GM04503 (cell line): ENCODE results near the gene REXO1.
"Not testable (repeated sequence)": the region's sequence is repeated elsewhere in the genome, so short reads cannot be mapped to it uniquely, and the experiment has no call there.

ENCODE experiments used
- DNase-seq: peaks from one replicate; pipeline ENCODE4 v3.0.0-alpha.2; 2012; ENCODE audit warnings: low read depth

REXO1 gene

DNA sequence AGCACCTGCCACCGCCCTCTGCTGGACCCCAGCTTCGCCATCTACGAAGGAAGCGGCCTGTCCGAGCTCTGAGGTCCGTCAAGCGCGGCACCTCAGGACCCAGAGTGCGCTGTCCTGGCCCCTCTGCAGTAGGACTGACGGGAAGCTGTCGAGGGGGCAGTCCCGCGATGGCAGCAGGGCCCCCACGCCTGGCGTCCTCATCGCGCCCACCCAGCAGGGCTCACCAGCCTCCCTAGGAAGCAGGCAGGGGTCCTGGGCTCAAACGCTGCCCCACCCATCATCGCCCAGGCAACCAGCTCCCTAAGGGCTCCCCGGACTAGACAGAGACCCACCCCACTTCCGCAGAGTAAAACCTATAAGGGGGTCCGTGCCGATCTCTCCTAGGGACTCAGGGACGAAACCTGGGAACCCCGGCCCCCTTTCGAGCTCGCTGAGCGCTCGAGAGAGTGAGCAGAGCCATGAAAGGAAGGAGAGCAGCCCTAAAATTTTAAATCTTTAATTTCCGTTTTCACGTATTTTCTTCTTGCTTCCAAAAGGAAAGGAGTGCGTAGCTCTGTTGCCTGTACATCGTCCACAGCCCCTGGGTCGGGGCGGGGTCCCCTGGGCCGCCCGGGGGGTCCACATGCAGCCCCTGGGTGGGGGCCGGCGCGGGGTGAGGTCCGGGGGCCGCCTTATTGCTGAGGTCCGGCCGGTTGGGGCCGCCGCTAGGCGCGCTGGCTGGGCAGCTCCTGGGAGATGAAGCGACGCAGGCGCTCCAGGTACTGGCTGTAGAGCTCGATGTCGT lies 28.4 kb upstream of the REXO1 start:
- not testable (repeated sequence) for DNase-seq

DNA sequence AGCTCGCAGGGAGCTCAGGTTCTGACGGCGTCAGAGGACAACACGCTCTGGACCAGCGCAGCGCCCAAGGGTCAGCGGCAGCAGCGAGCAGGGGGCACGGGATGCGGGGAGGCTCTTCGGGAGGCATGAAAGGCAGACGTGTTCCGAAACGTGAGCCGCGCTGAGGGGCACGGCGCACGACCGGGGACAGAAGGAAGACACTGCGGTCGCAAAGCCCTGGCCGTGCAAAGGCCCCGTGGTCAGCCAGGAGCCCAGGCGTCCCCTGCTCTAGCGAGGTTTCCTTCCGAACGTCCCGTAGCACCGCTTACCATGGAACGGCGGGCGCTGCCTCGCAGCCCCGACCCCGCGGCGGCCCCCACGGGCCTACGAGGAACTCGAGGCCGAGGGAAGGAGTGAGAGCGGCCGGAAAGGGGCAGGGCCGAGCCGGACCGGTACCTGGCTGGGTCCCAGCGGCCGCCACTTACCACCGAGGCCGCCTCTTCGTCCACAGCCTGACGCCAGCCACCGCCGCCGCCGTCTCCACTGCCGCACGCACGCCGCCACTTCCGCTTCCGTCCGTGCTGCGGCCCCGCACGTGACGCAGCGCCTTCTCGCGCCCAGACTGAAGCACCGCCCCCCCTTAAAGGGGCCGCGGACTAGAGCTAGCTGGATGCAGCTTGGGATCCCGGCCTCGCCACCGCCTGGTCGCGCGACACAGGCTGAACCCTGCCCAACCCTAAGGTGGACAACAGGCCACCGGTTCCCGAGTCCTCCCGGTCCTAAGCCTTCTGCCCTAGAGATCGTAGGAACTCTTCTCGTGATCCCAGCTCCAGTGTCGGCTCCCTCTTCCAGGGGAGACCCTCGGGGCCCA lies 27.6 kb upstream of the REXO1 start:
- no peak for DNase-seq

DNA sequence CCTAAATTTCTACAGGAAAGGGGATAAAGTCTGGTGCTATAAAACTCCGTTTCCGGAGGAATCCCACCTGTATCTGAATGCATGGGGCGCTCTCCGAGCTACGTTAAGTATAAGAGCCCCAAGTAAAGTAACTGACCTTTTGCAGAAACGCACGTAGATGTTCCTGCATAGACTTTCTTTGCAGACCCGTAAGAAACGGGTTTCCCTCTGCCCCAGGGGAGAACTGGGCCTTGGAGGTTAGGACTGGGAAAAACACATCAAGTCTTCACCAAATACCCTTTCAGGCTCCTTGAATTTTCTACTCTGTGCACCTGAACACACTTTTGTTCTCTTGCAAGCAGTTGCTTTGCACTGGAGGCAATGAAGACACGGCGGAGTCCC lies 27.0 kb upstream of the REXO1 start:
- not testable (repeated sequence) for DNase-seq

DNA sequence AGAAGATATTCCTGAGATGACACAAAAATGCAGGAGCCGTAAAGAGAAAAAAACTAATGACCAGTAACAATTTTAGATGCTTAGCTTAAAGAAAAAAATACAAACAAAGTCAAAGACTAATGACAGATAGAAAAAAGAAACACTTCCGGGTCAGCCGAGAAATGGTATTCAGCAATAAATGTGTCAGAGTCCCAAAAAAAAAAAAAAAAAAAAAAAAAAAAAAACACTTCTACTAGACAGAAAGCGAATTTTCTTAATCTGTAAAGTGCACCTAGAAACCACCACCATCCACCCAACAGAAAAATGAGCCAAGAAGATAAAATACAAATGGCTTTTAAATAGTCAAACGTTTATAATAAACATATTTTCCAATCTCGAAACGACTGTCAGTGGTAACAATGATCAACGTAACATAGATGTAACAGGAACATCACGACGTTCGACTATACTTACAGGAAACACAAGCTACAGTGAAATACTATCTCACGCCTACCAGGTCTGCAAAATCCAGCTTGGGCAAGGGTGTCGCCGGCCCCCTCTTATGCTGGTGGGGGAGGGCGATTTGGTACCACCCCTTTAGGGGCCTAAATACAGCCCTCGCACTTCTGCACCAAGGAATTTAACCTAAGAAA lies 26.4 kb upstream of the REXO1 start:
- no peak for DNase-seq

DNA sequence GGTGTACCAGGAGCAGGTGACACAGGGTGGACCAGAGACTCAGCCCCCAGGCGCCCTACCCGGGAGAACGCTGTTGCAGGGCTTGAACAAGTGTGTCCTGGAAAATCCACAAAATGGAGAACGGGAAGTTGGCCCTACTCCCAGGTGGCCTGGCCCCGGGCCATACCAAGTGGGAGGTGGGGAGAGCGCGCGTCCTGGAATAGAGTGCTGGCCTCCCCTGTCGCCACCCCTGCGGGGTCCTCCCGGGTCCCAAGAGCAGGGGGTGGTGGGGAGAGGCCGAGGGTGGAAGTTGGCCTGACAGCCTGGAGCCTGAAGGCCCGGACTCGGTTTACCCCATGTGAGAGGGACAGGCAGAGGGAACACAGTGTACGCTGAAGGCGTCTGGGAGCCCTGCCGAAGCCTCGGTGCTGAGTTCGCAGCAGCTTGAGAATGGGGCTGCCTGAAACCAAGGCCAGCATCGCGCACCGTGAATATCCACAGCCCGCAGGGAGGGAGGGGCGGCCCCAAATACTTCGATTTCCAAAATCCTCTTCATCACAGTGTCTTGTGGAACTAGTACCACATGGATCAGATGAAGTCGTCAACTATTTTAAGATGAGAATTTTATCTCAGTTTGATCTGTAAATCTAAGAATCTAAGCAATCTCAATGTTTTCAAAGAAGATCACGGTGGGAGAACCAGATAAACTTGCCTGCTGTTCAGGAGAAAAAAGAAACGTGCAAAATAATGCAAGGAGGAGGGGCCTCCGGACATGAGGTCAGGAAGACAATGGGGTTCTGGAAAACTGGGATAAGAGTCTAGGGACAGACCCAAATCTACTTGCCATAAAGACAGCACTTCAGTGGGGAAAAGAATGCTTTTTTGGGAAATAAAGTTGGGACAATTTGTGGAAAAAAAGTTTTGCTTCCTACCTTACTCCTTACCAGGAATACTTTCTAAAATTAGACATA lies 25.5 kb upstream of the REXO1 start:
- no peak for DNase-seq

DNA sequence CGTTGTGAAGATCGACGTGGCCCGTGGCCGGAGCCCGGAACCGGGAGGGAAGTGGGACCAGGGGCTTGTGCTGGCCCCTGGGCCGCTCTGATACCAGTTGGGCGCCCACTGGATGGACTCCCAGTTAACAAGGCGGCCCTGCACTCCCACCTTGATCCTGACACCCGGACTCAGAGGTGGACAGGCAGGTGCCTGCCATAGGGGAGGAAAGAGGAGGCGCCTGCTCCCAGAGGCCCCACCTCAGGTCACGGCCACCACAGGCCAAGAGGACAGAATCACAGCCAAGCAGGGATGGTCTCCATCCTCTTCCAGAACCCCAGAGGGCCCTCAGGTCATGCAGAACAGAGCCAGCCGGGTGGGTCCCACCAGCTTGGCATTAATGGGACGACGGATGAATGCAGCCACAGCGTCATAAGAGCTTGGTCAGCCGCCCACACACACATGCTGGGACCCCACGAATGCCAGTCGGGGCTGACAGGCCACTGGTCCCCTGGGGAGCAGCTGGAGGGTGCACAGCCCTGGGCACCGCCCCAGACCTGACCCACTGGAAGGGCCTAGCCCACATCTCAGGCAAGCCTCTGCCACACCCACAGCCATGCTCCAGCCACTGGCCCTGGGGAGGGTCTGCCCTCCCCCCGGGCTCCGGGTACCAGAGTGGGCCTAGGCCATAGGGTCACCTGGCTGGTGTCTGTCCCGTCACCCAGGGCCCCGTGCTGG lies 24.7 kb upstream of the REXO1 start:
- DNase-seq = no peak

DNA sequence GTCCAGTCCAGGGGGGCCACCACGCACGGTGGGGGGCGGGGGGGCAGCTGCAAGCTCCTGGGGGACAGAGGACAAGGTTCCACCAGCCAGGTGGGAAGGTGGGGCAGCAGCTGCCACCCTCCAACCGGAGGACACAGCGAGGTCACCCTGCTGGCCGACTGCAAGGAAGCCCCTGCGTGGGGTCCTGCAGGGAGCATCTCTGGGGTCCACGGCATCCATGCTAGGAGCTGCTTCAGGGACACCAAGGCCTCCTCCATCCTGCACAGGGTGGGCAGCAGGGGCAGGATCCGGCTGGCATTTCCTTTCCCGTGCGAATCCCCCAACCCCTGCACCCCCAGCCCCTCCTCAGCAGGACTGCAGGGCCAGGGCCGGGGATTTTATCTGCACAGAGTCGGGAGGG lies 23.3 kb upstream of the REXO1 start:
- no peak for DNase-seq

DNA sequence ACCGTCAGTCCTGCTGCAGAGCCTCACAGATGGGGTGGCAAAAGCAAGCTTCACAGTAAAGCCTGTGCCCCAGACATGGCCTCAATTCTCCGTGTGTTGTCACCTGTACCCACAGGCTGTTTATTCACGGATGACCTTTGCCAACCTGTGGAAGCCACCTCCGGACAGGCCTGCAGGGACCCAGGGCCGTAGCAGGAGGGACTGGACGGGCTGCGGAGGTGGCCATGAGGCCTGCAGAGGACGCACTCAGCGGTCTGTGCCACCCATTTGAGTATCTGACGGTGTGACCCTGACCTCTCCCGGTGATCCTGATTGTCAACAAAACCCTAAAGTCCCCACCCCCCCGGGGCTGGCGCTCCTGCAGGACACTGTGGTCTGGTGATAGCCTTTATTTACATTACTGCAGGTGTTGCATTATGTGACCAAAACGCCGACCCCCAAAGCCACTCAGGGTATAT lies 22.9 kb upstream of the REXO1 start:
- no peak for DNase-seq

DNA sequence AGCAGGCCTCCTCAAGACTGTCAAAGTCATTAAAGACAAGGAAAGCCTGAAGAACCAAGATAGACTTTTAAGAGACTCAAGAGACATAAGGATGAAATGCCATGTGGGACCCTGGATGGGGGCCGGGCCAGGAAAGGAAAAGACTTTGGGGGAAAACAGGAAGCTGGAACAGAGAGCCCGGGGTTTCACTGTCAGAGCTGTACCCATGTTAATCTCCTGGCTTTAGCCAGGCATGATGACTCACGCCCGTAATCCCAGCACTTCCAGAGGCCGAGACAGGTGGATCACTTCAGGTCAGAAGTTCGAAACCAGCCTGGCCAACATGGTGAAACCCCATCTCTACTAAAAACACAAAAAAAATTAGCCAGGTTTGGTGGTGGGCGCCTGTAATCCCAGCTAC lies 20.7 kb upstream of the REXO1 start:
- DNase-seq = no peak

DNA sequence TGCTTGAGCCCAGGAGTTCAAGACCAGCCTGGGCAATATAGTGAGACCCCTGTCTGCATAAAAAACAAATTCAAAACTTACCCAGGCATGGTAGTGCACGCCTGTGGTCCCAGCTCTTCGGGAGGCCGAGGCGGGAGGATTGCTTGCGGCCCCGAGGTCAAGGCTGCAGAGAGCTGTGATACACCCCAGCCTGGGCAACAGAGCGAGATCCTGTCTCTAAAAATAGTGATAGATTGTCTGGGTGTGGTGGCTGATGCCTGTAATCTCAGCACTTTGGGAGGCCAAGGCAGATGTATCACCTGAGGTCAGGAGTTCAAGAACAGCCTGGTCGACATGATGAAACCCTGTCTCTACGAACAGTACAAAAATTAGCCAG lies 19.1 kb upstream of the REXO1 start:
- DNase-seq = no peak

DNA sequence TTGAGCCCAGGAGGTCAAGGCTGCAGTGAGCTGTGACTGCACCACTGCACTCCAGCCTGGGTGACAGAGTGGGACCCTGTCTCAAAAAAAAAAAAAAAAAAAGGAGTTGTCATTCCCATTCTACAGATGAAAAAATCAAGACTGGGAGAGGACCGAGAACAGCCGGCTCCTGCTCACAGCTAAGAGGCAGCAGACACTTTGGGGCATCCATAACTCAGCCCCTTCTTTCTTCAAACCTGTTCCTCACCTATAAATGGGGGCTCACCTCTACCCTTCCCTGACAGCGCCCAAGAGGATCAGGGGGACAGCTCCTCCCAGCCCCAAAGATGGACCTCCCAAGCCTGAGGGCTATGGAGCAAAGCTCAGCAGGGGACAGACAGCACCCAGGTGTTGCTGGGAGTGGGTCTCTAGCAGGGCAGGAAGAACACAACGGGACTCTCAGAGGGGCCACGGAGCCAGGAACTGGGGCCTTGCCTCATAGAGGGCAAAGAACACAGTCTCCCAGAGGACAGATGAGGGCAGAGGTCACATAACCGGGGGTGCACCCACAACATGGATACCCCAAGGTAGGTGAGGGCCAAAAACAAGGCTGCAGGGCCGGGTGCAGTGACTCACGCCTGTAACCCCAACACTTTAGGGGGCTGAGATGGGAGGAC lies 18.5 kb upstream of the REXO1 start:
- DNase-seq = no peak

DNA sequence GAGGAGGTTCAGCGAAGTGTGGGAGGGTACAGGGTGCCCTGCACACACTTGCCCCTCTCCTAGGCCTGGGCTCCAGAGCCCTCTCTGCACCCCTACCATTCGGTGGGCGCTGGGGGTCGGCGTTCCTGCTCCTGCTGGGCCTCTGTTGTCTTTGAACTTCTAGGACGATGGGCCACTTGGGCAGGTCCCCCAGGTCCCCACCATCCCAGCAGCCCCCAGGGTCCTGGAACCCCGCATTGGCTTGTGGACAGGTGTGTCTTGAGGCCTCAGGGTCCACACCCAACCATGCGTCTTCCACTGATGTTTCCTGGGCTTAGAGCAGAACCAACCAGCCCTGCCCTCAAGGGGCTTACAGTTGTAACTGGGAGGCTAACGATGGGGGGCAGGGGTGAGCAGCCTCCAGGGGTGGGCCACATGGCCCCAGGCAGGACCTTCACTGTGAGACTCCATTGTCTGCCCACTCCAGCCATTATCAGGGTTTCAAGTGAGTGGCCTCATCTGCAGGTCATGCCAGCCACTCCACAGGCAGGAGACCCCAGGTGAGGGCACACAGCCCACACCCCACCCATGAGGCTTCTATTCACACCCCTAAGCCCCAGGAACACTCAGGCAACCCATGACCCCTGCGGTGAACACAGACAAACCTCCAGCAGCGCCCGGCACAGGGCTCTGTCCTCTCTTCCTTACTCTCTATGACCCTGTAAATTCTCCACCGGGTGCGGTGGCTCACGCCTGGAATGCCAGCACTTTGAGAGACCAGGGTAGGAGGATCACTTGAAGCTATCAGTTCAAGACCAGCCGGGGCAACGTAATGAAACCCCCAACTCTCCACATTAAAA lies 17.1 kb upstream of the REXO1 start:
- DNase-seq = no peak

DNA sequence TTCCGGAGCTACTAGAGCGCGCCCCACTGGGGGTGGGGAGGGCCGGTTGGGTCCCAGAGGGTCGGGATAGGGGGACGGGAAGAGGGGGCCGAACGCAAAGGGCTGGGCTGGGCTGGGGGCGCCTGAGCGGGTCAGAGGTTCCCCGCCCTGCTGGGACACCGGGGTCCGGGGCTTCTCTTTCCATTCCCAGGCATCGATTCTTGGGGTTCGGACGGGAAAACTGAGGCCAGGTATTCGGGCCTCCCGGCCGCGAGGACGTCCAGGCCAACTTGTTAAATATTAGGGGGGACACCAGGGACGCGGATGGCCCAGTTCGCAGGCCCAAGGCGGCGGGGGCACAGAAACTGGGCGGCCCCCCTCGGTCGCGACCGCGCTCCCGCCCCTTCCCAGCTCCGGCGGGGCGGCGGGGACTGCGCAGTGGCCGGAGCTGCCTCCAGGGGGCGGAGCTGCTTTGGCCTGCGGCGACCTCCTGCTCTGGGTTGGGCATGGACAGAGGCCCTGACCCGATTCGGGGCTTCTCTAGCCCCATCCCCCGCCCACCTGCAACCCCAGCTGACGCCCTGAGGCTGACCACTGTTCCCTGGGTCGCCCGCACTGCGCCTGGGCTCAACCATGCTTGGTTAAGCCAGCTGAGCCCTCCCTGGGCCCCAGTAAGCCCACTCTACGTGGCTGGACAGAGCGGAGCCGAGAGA lies 16.3 kb upstream of the REXO1 start:
- no peak for DNase-seq

DNA sequence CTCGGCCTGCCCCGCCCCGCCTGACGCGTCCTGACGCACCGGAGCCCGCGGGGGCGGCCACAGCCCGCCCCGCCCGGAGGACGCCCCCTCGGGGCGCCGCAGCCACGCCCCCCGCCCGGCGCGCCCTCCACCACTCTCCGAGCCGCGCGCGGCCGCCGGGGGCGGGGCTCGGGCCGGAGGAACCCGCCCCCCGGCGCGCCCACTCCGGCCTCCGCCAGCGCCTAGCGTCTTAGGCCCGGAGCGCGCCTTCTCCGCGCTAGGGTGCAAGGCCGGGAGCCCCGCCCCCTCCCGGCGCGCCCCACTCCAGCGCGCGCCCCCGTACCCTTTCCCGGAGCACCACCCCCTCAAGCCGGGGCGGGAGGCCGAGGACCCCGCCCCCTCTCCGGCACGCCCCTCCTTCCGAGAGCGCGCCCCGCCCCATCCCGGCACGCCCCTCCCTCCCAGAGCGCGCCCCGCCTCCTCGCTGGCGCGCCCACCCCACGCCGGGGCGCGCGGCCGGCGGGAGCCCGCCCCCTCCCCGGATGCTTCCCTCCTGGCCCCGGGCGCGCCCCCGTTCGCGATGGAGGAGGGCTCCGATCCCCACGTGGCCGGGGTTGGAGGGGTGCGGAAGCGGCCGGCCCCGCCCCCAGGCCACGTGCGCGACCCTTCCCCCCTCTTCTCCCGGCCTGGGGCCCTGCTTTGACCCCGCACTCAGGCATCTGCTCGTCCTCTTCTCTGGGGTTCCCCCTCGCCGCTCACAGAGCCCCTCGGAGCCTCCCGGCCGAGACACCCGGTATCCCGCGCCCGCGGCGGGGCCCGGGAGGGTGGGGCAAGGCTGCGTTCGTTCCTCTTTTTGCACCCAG lies 15.6 kb upstream of the REXO1 start:
- DNase-seq = no peak

DNA sequence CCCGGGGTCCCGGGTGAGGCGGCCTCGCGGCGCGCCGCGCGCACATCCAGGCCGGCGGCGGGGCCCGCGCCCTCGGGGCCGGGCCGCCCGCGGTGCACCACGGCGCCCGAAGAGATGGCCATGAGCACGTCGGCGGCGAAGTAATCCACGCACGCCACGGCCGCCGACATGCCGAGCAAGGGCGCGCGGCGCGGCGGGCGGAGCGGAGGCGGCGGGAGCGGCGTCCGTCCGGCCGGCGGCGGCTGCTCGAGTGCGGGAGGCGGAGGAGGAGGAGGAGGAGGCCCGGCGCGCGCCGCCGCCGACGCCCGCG lies 15.0 kb upstream of the REXO1 start, which contains the start of gene KLF16:
Gene KLF16, minus strand, starts transcription at position 252 of the 310 bp plus-strand sequence. Its CDS starts 82 bp downstream, at position 170.
- no peak for DNase-seq

DNA sequence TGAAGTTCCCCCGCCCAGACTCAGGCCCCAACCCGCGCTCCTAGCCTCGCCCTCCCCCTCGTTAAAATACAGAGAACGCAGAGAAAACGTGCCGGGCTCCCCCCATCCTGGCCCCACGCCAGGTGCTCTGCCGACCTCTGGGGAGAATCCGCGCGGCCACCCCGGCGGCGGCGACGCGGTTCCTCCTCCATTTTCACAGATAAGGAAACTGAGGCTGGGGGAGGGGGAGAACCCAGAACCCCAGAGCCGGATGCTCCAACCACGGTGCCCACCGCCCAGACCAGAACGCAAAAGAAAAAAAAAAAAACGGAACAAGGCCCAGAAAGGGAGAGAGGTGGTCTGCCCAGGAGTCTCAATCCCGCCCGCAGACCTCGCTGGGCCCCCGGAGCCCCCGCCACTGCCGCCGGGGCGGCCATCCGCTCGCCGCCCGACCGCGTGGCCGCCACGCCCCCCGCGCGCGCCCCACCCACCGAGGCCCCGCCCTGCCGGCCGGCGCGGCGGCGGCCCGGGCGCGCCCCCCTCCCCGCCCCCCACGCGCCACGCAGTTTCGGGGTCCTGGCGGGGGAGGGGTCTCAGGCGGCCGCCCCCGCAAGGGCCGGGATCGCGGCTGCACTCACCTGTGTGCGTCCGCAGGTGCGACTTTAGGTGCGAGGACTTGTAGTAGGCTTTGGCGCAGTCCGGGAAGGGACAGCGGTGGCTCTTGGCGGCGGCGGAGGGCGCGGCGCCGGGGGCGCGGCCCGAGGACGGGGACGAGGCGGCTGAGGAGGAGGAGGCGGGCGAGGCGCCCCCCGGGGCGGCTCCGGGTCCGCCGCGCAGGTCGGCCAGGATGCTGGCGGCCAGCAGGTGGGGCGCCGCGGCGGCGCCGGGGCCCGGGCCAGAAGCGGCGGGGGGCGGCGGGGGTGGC lies 14.4 kb upstream of the REXO1 start:
- no peak for DNase-seq

DNA sequence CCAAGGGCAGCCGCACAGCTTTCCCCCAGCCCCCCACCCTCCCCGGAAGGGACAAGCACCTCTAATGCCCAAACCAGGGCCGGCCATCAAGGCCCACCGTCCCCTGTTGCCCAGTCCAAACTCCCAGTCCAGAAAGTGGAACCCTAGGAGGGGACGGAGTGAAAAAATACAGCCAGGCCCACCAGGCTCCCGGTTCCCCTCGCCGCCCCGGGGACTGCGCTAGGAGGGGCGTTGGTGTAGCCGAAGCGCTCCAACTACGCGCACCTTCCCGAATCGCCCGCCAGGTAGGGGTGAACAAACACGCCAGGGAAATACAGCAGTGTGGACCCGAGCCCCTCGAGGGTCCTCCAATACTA lies 13.8 kb upstream of the REXO1 start:
- DNase-seq = no peak
